K562 (cell line): Measurements from ENCODE around the gene DBT. TPM values are rescaled to one million over a fixed set of nuclear protein-coding genes. Genes with fewer than 3 reads are reported as not detected.

Source experiments
- ATAC-seq: fragments of 200-7000 bp; cut with Tn5 transposase; 3 replicates; pipeline ENCODE4 v1.9.1; 2020; ENCODE audit warnings: moderate library complexity
- BruUV-seq: library from RNA; stranded (reverse); fragments of 400-500 nt; replicated peaks from 2 replicates; lab custom pipeline; 2021; lab: Mats Ljungman, UMichigan
- CTCF ChIA-PET: fragments of 300-600 bp; formaldehyde crosslinking; extraction: SDS; loops from one replicate; lab custom pipeline; 2021; ENCODE audit warnings: low intra/inter-chr PET ratio; lab: Yijun Ruan, JAX
- POLR2A ChIA-PET: fragments of 300-600, 350-650 bp; sonication (Branson Sonifier 250); formaldehyde crosslinking; extraction: SDS; loops from one replicate; lab custom pipeline; 2021; ENCODE audit warnings: antibody characterized with exemption, inconsistent platforms; lab: Yijun Ruan, JAX
- DNase-seq, 4 experiments: peaks; one replicate each; pipeline versions ENCODE4 v3.0.0 to v3.0.0-alpha.2; 2011 to 2018; ENCODE audit warnings: low spot score in 3 of 4, mixed read lengths in 3 of 4; ENCODE audit errors: extremely low read depth in 1 of 4
- FAIRE-seq: peaks from 2 replicates; lab custom pipeline; 2011; peaks lifted over from hg19 to GRCh38; lab: Jason Lieb, UNC
- H2AFZ ChIP-seq: 2 replicates; pipeline ENCODE4 v1.6.0; 2011; ENCODE audit warnings: low read depth, low read length, control low read depth, inconsistent platforms
- H3K27ac ChIP-seq: fragments of 200-600 bp; 3 replicates; pipeline ENCODE4 v1.8.0; 2011; ENCODE audit warnings: low read depth, mild to moderate bottlenecking, control low read depth, inconsistent platforms, low read length, moderate library complexity, mixed read lengths; ENCODE audit errors: extremely low read depth
- H3K27me3 ChIP-seq, 2 experiments: fragments of 300-600 bp in 1 of 2; 2 replicates in 1 of 2; 3 replicates in 1 of 2; pipeline versions ENCODE4 v1.6.0 to v1.8.0; 2011; ENCODE audit warnings: inconsistent platforms in 2 of 2, low read length in 2 of 2, mild to moderate bottlenecking in 1 of 2, mixed read lengths in 1 of 2, moderate library complexity in 1 of 2; ENCODE audit not compliant: control insufficient read depth in 2 of 2, insufficient read depth in 2 of 2
- H3K36me3 ChIP-seq: fragments of 300-600 bp; 3 replicates; pipeline ENCODE4 v1.8.0; 2011; ENCODE audit warnings: mild to moderate bottlenecking, low read length, inconsistent platforms; ENCODE audit not compliant: control insufficient read depth, insufficient read depth
- H3K4me1 ChIP-seq, 2 experiments: fragments of 200-600 bp in 1 of 2; replicated peaks in 1 of 2; 2 replicates in 1 of 2; 3 replicates in 1 of 2; pipeline versions ENCODE4 v1.5.1 to v1.8.0; 2011; ENCODE audit warnings: inconsistent platforms in 2 of 2, low read length in 2 of 2, mild to moderate bottlenecking in 1 of 2, mixed read lengths in 1 of 2, moderate library complexity in 1 of 2; ENCODE audit not compliant: control insufficient read depth in 2 of 2, insufficient read depth in 2 of 2
- H3K4me2 ChIP-seq: 2 replicates; pipeline ENCODE4 v1.6.1; 2011; ENCODE audit warnings: low read length, control low read depth, inconsistent platforms, mixed read lengths; ENCODE audit not compliant: insufficient read depth
- H3K4me3 ChIP-seq: fragments of 200-600 bp; sonication (generic), shearing (Covaris generic); 2 replicates; pipeline ENCODE4 v1.5.1; 2016; ENCODE audit warnings: control low read depth, inconsistent platforms
- H3K79me2 ChIP-seq: fragments of 200-600 bp; 3 replicates; pipeline ENCODE4 v1.8.0; 2011; ENCODE audit warnings: low read length, inconsistent platforms; ENCODE audit not compliant: control insufficient read depth, insufficient read depth
- H3K9ac ChIP-seq, 2 experiments: 2 replicates each; pipeline versions ENCODE4 v1.6.0 to v1.6.1; 2011; ENCODE audit warnings: low read depth in 2 of 2, low read length in 2 of 2, control low read depth in 1 of 2, inconsistent platforms in 1 of 2, mild to moderate bottlenecking in 1 of 2, mixed read lengths in 1 of 2; ENCODE audit not compliant: insufficient read depth in 1 of 2
- H3K9me1 ChIP-seq: one replicate; pipeline ENCODE4 v1.6.0; 2011; ENCODE audit warnings: inconsistent platforms, mild to moderate bottlenecking, low read length, moderate library complexity; ENCODE audit not compliant: control insufficient read depth, insufficient read depth
- H3K9me3 ChIP-seq: replicated peaks from 2 replicates; pipeline ENCODE4 v1.5.1; 2011; ENCODE audit warnings: low read depth, low read length, inconsistent platforms; ENCODE audit not compliant: control insufficient read depth, insufficient read depth
- H4K20me1 ChIP-seq: replicated peaks from 2 replicates; pipeline ENCODE4 v1.6.1; 2011; ENCODE audit warnings: low read length, inconsistent platforms, mixed read lengths; ENCODE audit not compliant: control insufficient read depth, insufficient read depth
- CHD4 ChIP-seq: fragments of 200-600 bp; sonication (generic); IDR thresholded peaks from 3 replicates; pipeline ENCODE4 v1.6.1; 2012; ENCODE audit warnings: low read depth, mild to moderate bottlenecking, mixed read lengths, low read length, inconsistent platforms; ENCODE audit not compliant: insufficient read depth, insufficient replicate concordance, poor library complexity, severe bottlenecking
- DPF2 ChIP-seq: fragments of 450-650 bp; IDR thresholded peaks from 2 replicates; pipeline ENCODE4 v1.6.1; 2016
- KDM1A ChIP-seq, 2 experiments: fragments of 450-650 bp; IDR thresholded peaks; 2 replicates each; pipeline ENCODE4 v1.6.1; 2016; ENCODE audit warnings: mild to moderate bottlenecking in 2 of 2
- NRF1 ChIP-seq, 2 experiments: fragments of 450-650 bp; IDR thresholded peaks in 1 of 2; conservative IDR thresholded peaks in 1 of 2; 2 replicates each; pipeline ENCODE4 v1.6.1; 2014; ENCODE audit warnings: mild to moderate bottlenecking in 2 of 2
- PCBP2 ChIP-seq: fragments of 200-400 bp; formaldehyde crosslinking; IDR thresholded peaks from 2 replicates; pipeline ENCODE4 v1.6.1; 2018; ENCODE audit warnings: low read length, low read depth, mild to moderate bottlenecking, moderate library complexity; ENCODE audit not compliant: poor library complexity, severe bottlenecking
- PPARD ChIP-seq: fragments of 250-450 bp; sonication (Bioruptor Pico); IDR thresholded peaks from 2 replicates; pipeline ENCODE4 v1.8.0; 2022; ENCODE audit warnings: inconsistent platforms, mild to moderate bottlenecking, moderate library complexity
- TEAD2 ChIP-seq: fragments of 450-650 bp; IDR thresholded peaks from 2 replicates; pipeline ENCODE4 v1.6.1; 2016; ENCODE audit warnings: missing genetic modification characterization, control low read depth, missing compliant biosample characterization
- ZNF23 ChIP-seq: fragments of 250-450 bp; sonication (Bioruptor Pico); IDR thresholded peaks from 2 replicates; pipeline ENCODE4 v1.4.0; 2020; ENCODE audit warnings: mild to moderate bottlenecking
- WGBS: fragments of 100-300 bp; shearing (Covaris generic); methylation state at CpG from one replicate; pipeline ENCODE4 v1.1.6; 2016; ENCODE audit warnings: low coverage, mixed read lengths; ENCODE audit not compliant: insufficient coverage; ENCODE audit errors: missing lambda C conversion rate; 5-methylcytosine and 5-hydroxymethylcytosine counted together
- in situ Hi-C: fragments of 300-500 bp; cut with MboI; formaldehyde crosslinking; loops from 4 replicates; pipeline ENCODE4 v1.15.0; 2018; ENCODE audit warnings: inconsistent platforms, mixed read lengths
- intact Hi-C: fragments of 100-400 bp; cut with micrococcal nuclease; formaldehyde crosslinking; loops from 2 replicates; pipeline ENCODE4 v1.14.2; 2022
- microRNA counts: library from miRNA; unstranded; fragments of <30 nt; microRNA quantifications from one replicate; lab custom pipeline; 2016
- microRNA-seq: library from miRNA; unstranded; fragments of <30 nt; microRNA quantifications from one replicate; pipeline ENCODE4, GENCODE V29; 2018; ENCODE audit warnings: borderline microRNAs expressed
- polyA plus RNA-seq, 8 experiments: library from polyadenylated mRNA; depleted of rRNA in 4 of 8; stranded (reverse) in 5 of 8; unstranded in 3 of 8; fragments of >200 nt; fragmentation: Nextera tagmentation in 2 of 8; fragmentation: Illumina TruSeq in 1 of 8; extraction: Ambion mirVana in 2 of 8; extraction: Trizol in 1 of 8; gene quantifications; 2 replicates each; pipeline versions ENCODE4 v1.2.1 to v1.2.3, GENCODE V29; 2011 to 2014; ENCODE audit warnings: inconsistent platforms in 1 of 8, missing spikeins in 1 of 8
- small RNA-seq: library from RNA; depleted of rRNA; stranded (forward); fragments of <200 nt; gene quantifications from one replicate; pipeline ENCODE3, GENCODE V24; 2014
- total RNA-seq, 7 experiments: library from RNA; depleted of rRNA in 6 of 7; stranded (reverse); fragments of >200 nt in 6 of 7; fragmentation: Illumina TruSeq in 2 of 7; extraction: Trizol in 2 of 7; gene quantifications; 2 replicates each; pipeline versions ENCODE4 v1.2.1 to v1.2.3, GENCODE V29; 2011 to 2021; ENCODE audit warnings: low replicate concordance in 1 of 7

The DBT gene
- total and polyA plus RNA-seq, 9 of the 15 experiments (the other 6 are each of a cell fraction or from before 2014, with no cell fraction given), result 2.7 to 13.5 (median 7.3) TPM

GRCh38 chr1:100141192-100141591 is 108.4 kb downstream of the DBT start (continued):
- TF ChIP-seq NRF1 (conservative IDR thresholded peaks at IDR 0.05 in 1 of 2, IDR thresholded peaks at IDR 0.05 in 1 of 2) (no peak), KDM1A (IDR thresholded peaks at IDR 0.05) (no peak), CHD4 (no peak), PPARD (no peak), TEAD2 (tag) (no peak), PCBP2 (no peak), DPF2 (no peak)

GRCh38 chr1:100137602-100138001 is 112.0 kb downstream of the DBT start:
- H3K36me3 ChIP-seq, result peaks cover 78% of the 10 kb centered on the region
- peaks cover 0 to 9% of the 10 kb centered on the region in 2 experiments; a peak in 2 of 5 replicates for H3K4me1 ChIP-seq
- TF ChIP-seq ZNF23 (CRISPR knock-in tag), result no peak
- no peak overlapping the region for H3K27ac ChIP-seq
- FAIRE-seq, result no peak
- no peak for ATAC-seq
- H3K9me1 ChIP-seq, result peaks cover 3% of the 10 kb centered on the region
- no peaks in the 10 kb centered on the region for H3K9me3 ChIP-seq
- ChIA-PET POLR2A (no interaction called here), CTCF (no interaction called here)
- 94% methylated on average over 2 of the region's 2 CpGs for WGBS
- H3K4me3 ChIP-seq, result no peak overlapping the region
- no TSS peak for BruUV-seq
- no peaks in the 10 kb centered on the region for H4K20me1 ChIP-seq
- no peaks in the 10 kb centered on the region for H3K27me3 ChIP-seq
- no peak overlapping the region for H3K9ac ChIP-seq
- intact Hi-C loops (loop anchor here (10.0 kb wide), 2 partner anchors 317 to 757 kb away; partner anchors contain the start of genes EXTL2 and SLC30A7), in situ Hi-C loops (no loop called here)
- H3K4me2 ChIP-seq, result no peak overlapping the region
- no peak for DNase-seq
- H3K79me2 ChIP-seq, result peaks cover 32% of the 10 kb centered on the region
- H2AFZ ChIP-seq, result no peak overlapping the region

MicroRNAs within 50 kb of the gene (microRNA counts, 767-probe panel; counts per million panel counts)
- microRNA hsa-miR-553 (lab: Ali Mortazavi, UCI), result not detected

Small RNAs within 50 kb of the gene (microRNA-seq; reads per million reads assigned to microRNA genes)
- gene MIR553, result not detected

Small RNAs within 50 kb of the gene (small RNA-seq; reads per million reads assigned to genes)
- gene AL445928.1 (not detected), gene MIR553 (not detected), gene RPL23AP90 (not detected)

Other genes starting within 250 kb of the DBT start
- gene SASS6, start 116.9 kb downstream of the DBT start, total RNA-seq (2014; rRNA removed), result 14.8 and 15.4 TPM in 2 replicates
- 34.1 and 38.3 TPM in 2 replicates for gene SASS6, start 116.9 kb downstream of the DBT start, total RNA-seq (2014; rRNA removed; fragmentation: Illumina TruSeq; extraction: Trizol)
- 28.8 and 32.9 TPM in 2 replicates for gene SASS6, start 116.9 kb downstream of the DBT start, total RNA-seq (2015; rRNA removed; fragmentation: Illumina TruSeq; extraction: Trizol)
- 18.0 and 18.7 TPM in 2 replicates for gene SASS6, start 116.9 kb downstream of the DBT start, total RNA-seq (2021)
- gene SASS6, start 116.9 kb downstream of the DBT start, polyA plus RNA-seq (2011; rRNA removed), result 8.4 and 11.6 TPM in 2 replicates
- 22.4 and 29.2 TPM in 2 replicates for gene SASS6, start 116.9 kb downstream of the DBT start, polyA plus RNA-seq (2014; fragmentation: Illumina TruSeq; extraction: Trizol)
- 10 to 100 TPM; 14.7 to 16.4 TPM for gene SASS6, start 116.9 kb downstream of the DBT start, polyA plus RNA-seq (2014; fragmentation: Nextera tagmentation; extraction: Ambion mirVana)
- gene SASS6, start 116.9 kb downstream of the DBT start, polyA plus RNA-seq (2014; rRNA removed), result 14.9 and 18.5 TPM in 2 replicates
- 22.0 and 24.2 TPM in 2 replicates for gene TRMT13, start 116.7 kb downstream of the DBT start, total RNA-seq (2014; rRNA removed)
- 30.9 and 32.3 TPM in 2 replicates for gene TRMT13, start 116.7 kb downstream of the DBT start, total RNA-seq (2014; rRNA removed; fragmentation: Illumina TruSeq; extraction: Trizol)
- 26.8 and 28.9 TPM in 2 replicates for gene TRMT13, start 116.7 kb downstream of the DBT start, total RNA-seq (2015; rRNA removed; fragmentation: Illumina TruSeq; extraction: Trizol)
- 18.7 and 22.3 TPM in 2 replicates for gene TRMT13, start 116.7 kb downstream of the DBT start, total RNA-seq (2021)
- gene TRMT13, start 116.7 kb downstream of the DBT start, polyA plus RNA-seq (2011; rRNA removed), result 26.8 and 33.0 TPM in 2 replicates
- gene TRMT13, start 116.7 kb downstream of the DBT start, polyA plus RNA-seq (2014; fragmentation: Illumina TruSeq; extraction: Trizol), result 26.3 and 31.1 TPM in 2 replicates
- gene TRMT13, start 116.7 kb downstream of the DBT start, polyA plus RNA-seq (2014; fragmentation: Nextera tagmentation; extraction: Ambion mirVana), result 10 to 100 TPM; 24.2 to 24.3 TPM
- 25.6 and 30.3 TPM in 2 replicates for gene TRMT13, start 116.7 kb downstream of the DBT start, polyA plus RNA-seq (2014; rRNA removed)
- gene LRRC39, start 71.6 kb downstream of the DBT start, total RNA-seq (2014; rRNA removed), result 1.1 and 1.3 TPM in 2 replicates
- 1.2 and 1.5 TPM in 2 replicates for gene LRRC39, start 71.6 kb downstream of the DBT start, total RNA-seq (2014; rRNA removed; fragmentation: Illumina TruSeq; extraction: Trizol)
- gene LRRC39, start 71.6 kb downstream of the DBT start, total RNA-seq (2015; rRNA removed; fragmentation: Illumina TruSeq; extraction: Trizol), result 1.2 and 1.4 TPM in 2 replicates
- gene LRRC39, start 71.6 kb downstream of the DBT start, total RNA-seq (2021), result 0.69 and 1.1 TPM in 2 replicates
- 3.1 TPM in 2 replicates for gene LRRC39, start 71.6 kb downstream of the DBT start, polyA plus RNA-seq (2011; rRNA removed)
- 1.8 TPM in 2 replicates for gene LRRC39, start 71.6 kb downstream of the DBT start, polyA plus RNA-seq (2014; fragmentation: Illumina TruSeq; extraction: Trizol)
- gene LRRC39, start 71.6 kb downstream of the DBT start, polyA plus RNA-seq (2014; fragmentation: Nextera tagmentation; extraction: Ambion mirVana), result 1 to 10 TPM in 1 of 2 experiments, under 1 TPM in 1; 1.00 to 1.1 TPM
- gene LRRC39, start 71.6 kb downstream of the DBT start, polyA plus RNA-seq (2014; rRNA removed), result 2.3 and 2.5 TPM in 2 replicates
- 45.8 and 47.8 TPM in 2 replicates for gene RTCA, start 16.4 kb upstream of the DBT start, total RNA-seq (2014; rRNA removed)
- gene RTCA, start 16.4 kb upstream of the DBT start, total RNA-seq (2014; rRNA removed; fragmentation: Illumina TruSeq; extraction: Trizol), result 40.6 and 48.1 TPM in 2 replicates
- gene RTCA, start 16.4 kb upstream of the DBT start, total RNA-seq (2015; rRNA removed; fragmentation: Illumina TruSeq; extraction: Trizol), result 38.5 and 43.3 TPM in 2 replicates
- 43.2 and 44.3 TPM in 2 replicates for gene RTCA, start 16.4 kb upstream of the DBT start, total RNA-seq (2021)
- gene RTCA, start 16.4 kb upstream of the DBT start, polyA plus RNA-seq (2011; rRNA removed), result 46.6 and 57.2 TPM in 2 replicates
- gene RTCA, start 16.4 kb upstream of the DBT start, polyA plus RNA-seq (2014; fragmentation: Illumina TruSeq; extraction: Trizol), result 33.2 and 37.5 TPM in 2 replicates
- gene RTCA, start 16.4 kb upstream of the DBT start, polyA plus RNA-seq (2014; fragmentation: Nextera tagmentation; extraction: Ambion mirVana), result 10 to 100 TPM; 11.6 to 13.1 TPM
- 46.3 and 51.4 TPM in 2 replicates for gene RTCA, start 16.4 kb upstream of the DBT start, polyA plus RNA-seq (2014; rRNA removed)
- gene CDC14A, start 102.7 kb upstream of the DBT start, total RNA-seq (2014; rRNA removed), result 20.7 and 23.6 TPM in 2 replicates
- gene CDC14A, start 102.7 kb upstream of the DBT start, total RNA-seq (2014; rRNA removed; fragmentation: Illumina TruSeq; extraction: Trizol), result 50.9 and 56.3 TPM in 2 replicates
- gene CDC14A, start 102.7 kb upstream of the DBT start, total RNA-seq (2015; rRNA removed; fragmentation: Illumina TruSeq; extraction: Trizol), result 38.7 and 42.7 TPM in 2 replicates
- 28.4 and 30.9 TPM in 2 replicates for gene CDC14A, start 102.7 kb upstream of the DBT start, total RNA-seq (2021)
- 32.6 and 45.2 TPM in 2 replicates for gene CDC14A, start 102.7 kb upstream of the DBT start, polyA plus RNA-seq (2011; rRNA removed)
- 58.3 and 74.3 TPM in 2 replicates for gene CDC14A, start 102.7 kb upstream of the DBT start, polyA plus RNA-seq (2014; fragmentation: Illumina TruSeq; extraction: Trizol)
- gene CDC14A, start 102.7 kb upstream of the DBT start, polyA plus RNA-seq (2014; fragmentation: Nextera tagmentation; extraction: Ambion mirVana), result 10 to 100 TPM; 17.0 to 33.4 TPM
- 24.5 and 25.7 TPM in 2 replicates for gene CDC14A, start 102.7 kb upstream of the DBT start, polyA plus RNA-seq (2014; rRNA removed)